ENCODE measurements around the gene CCDC157.
A peak's percentile ranks its signal among the peaks of the same experiment; 100 is the strongest.

The CCDC157 gene

GRCh38 chr22:30324014-30324730, 32.6 kb upstream of the CCDC157 start:
- no peaks in the 10 kb centered on the region for H3K9me2 ChIP-seq (replicated peaks; ENCODE audit: control insufficient read depth, low read length)
- H3K9me3 ChIP-seq (ENCODE audit: control insufficient read depth, insufficient read depth, low read length): no peaks in the 10 kb centered on the region
- peaks cover 6% of the 10 kb centered on the region; the same call in 1 of the 2 replicates for H3K36me3 ChIP-seq (ENCODE audit: control insufficient read depth, low read length)
- no peak overlapping the region for H3K27ac ChIP-seq (ENCODE audit: low read depth, low read length)
- 0 out of 2 replicates have a peak, but pooled peaks cover 4% of the 10 kb centered on the region for H3F3A ChIP-seq (ENCODE audit: control insufficient read depth, insufficient read depth)
- peaks cover 7% of the 10 kb centered on the region for H3K79me2 ChIP-seq (ENCODE audit: control insufficient read depth, low read length)
- H3K4me2 ChIP-seq (ENCODE audit: low read length): no peak overlapping the region
- H3K27me3 ChIP-seq (ENCODE audit: control insufficient read depth, low read length): no peaks in the 10 kb centered on the region
- H3K4me1 ChIP-seq (ENCODE audit: control insufficient read depth, low read length): peaks cover 25% of the 10 kb centered on the region
- TF ChIP-seq EZH2phosphoT487 (IDR thresholded peaks at IDR 0.05; ENCODE audit: borderline replicate concordance, low read length) (no peak), CTCF (IDR thresholded peaks at IDR 0.05; ENCODE audit: low read depth, low read length, poor library complexity, severe bottlenecking) (no peak)
- no peak overlapping the region for H3K4me3 ChIP-seq (ENCODE audit: low read length)
- H4K20me1 ChIP-seq (ENCODE audit: control insufficient read depth, insufficient read depth, low read depth, low read length): no peaks in the 10 kb centered on the region

GRCh38 chr22:30325065-30325720, 31.6 kb upstream of the CCDC157 start:
- Histone ChIP-seq H4K20me1 (ENCODE audit: control insufficient read depth, insufficient read depth, low read depth, low read length) (no peaks in the 10 kb centered on the region), H3K4me3 (ENCODE audit: low read length) (no peak overlapping the region), H3K9me2 (replicated peaks; ENCODE audit: control insufficient read depth, low read length) (no peaks in the 10 kb centered on the region), H3K36me3 (ENCODE audit: control insufficient read depth, low read length) (peaks cover 6% of the 10 kb centered on the region; the same call in 1 of the 2 replicates), H3K4me1 (ENCODE audit: control insufficient read depth, low read length) (peaks cover 25% of the 10 kb centered on the region), H3K79me2 (ENCODE audit: control insufficient read depth, low read length) (peaks cover 7% of the 10 kb centered on the region), H3K9me3 (ENCODE audit: control insufficient read depth, insufficient read depth, low read length) (no peaks in the 10 kb centered on the region), H3K27me3 (ENCODE audit: control insufficient read depth, low read length) (no peaks in the 10 kb centered on the region), H3K4me2 (ENCODE audit: low read length) (peak overlapping the region; percentile 92; the same call in 1 of the 2 replicates), H3K27ac (ENCODE audit: low read depth, low read length) (no peak overlapping the region), H3F3A (ENCODE audit: control insufficient read depth, insufficient read depth) (peaks cover 7% of the 10 kb centered on the region; the same call in 1 of the 2 replicates)
- TF ChIP-seq CTCF (IDR thresholded peaks at IDR 0.05; ENCODE audit: low read depth, low read length, poor library complexity, severe bottlenecking): no peak
- TF ChIP-seq EZH2phosphoT487 (IDR thresholded peaks at IDR 0.05; ENCODE audit: borderline replicate concordance, low read length): no peak

- Histone ChIP-seq H4K20me1 (ENCODE audit: control insufficient read depth, insufficient read depth, low read depth, low read length) (no peaks in the 10 kb centered on the region), H3K79me2 (ENCODE audit: control insufficient read depth, low read length) (peaks cover 7% of the 10 kb centered on the region), H3F3A (ENCODE audit: control insufficient read depth, insufficient read depth) (peaks cover 7% of the 10 kb centered on the region; the same call in 1 of the 2 replicates), H3K4me1 (ENCODE audit: control insufficient read depth, low read length) (peaks cover 25% of the 10 kb centered on the region), H3K27ac (ENCODE audit: low read depth, low read length) (no peak overlapping the region), H3K9me3 (ENCODE audit: control insufficient read depth, insufficient read depth, low read length) (no peaks in the 10 kb centered on the region), H3K36me3 (ENCODE audit: control insufficient read depth, low read length) (peaks cover 10% of the 10 kb centered on the region; the same call in 1 of the 2 replicates), H3K4me2 (ENCODE audit: low read length) (peak overlapping the region; percentile 92), H3K27me3 (ENCODE audit: control insufficient read depth, low read length) (no peaks in the 10 kb centered on the region), H3K4me3 (ENCODE audit: low read length) (peak overlapping the region; percentile 94), H3K9me2 (replicated peaks; ENCODE audit: control insufficient read depth, low read length) (no peaks in the 10 kb centered on the region)
- TF ChIP-seq CTCF (IDR thresholded peaks at IDR 0.05; ENCODE audit: low read depth, low read length, poor library complexity, severe bottlenecking): no peak
- TF ChIP-seq EZH2phosphoT487 (IDR thresholded peaks at IDR 0.05; ENCODE audit: borderline replicate concordance, low read length): no peak
Measured at GRCh38 chr22:30325724-30326254, 31.0 kb upstream of the CCDC157 start.

Data from DOHH2 (cell line).